Hypothalamus (tissue), 51 donors: ENCODE data around the gene TMEM17.
A peak's percentile ranks its signal among the peaks of the same experiment; 100 is the strongest.

Experiments
- DNase-seq, 51 donors: peaks; one replicate each; lab custom pipeline; 2025; lab: John Stamatoyannopoulos, UW

Gene TMEM17

GRCh38 chr2:62512384-62512783 lies 6.4 kb upstream of the TMEM17 start:
- no peak for DNase-seq

DNA sequence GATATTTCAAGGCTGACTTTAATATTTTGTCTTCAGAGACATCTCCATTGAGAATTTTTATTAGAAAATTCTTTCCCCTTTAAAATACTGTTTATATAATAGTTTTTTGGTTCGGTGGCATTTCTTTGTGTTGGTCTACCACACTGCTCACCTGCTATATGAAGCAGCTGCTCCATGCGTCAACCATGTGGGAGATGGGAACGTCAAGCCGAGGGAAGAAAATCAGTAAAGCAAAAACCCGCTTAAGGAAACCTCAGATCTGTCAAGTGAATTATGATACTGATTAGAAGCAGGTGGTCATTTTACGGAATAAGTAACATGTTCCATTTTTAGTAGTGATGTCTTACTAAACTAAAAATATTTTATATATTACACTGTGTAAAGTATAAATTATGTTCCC lies 5.6 kb upstream of the TMEM17 start:
- no peak for DNase-seq

- DNase-seq, result no peak
Observed at GRCh38 chr2:62506421-62506750, 391 bp upstream of the TMEM17 start.

GRCh38 chr2:62505109-62505749 lies 766 bp downstream of the TMEM17 start:
- DNase-seq, result peak in 5 of 51 donors; percentile 51 to 82 (median 72)

GRCh38 chr2:62504657-62505056 lies 1.3 kb downstream of the TMEM17 start:
- DNase-seq, result no peak

DNA sequence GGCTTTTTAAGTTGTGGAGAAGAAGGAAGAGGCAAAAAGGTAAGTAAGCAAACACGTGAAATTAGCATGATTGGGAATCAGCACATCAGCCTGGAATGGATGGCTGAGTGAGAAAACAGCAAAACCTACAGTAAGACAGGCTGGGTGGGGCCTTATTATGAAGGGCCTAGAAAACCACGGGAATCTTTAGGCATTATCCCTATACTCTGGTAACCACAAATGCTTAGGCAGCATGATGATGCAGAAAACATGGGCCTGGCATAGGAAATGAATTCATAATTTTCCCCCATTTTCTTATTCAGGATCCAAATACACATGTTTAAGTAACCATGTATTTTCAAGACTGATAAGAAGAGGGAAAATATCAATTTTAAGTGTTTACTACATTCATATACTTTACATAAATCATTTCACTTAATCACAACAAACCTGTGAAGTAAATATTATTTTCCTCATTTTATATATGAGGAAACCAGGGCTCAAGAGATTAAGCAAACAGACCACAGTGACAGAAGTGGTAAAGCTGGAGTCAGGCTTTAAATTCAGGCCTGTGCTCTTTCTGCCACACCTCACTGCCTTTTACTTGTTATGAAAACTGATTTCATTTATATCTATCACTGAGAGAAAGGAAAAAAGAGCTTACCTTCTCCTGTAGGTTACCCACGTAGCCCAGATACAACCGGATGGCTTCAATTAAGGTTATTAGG lies 4.0 kb downstream of the TMEM17 start:
- DNase-seq, result no peak

DNA sequence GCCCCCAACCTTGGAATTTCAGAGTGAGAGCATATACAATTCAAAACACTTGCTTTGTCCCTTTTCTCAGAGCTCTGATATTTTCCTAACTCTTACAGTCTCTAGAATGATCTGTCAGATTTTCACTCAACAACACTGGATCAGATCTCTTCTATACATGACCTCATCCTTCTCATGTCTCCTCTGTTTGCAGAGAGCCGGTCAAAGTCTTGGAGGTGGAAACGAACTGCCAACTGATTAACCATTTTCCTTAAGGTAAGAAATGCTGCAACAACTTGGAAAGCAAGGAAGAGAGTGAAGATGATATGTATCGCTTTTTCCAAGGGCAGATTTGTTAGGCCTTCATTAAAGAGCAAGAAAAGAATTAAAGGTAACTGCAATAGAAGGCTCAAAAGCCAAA lies 4.9 kb downstream of the TMEM17 start:
- DNase-seq, result no peak

DNA sequence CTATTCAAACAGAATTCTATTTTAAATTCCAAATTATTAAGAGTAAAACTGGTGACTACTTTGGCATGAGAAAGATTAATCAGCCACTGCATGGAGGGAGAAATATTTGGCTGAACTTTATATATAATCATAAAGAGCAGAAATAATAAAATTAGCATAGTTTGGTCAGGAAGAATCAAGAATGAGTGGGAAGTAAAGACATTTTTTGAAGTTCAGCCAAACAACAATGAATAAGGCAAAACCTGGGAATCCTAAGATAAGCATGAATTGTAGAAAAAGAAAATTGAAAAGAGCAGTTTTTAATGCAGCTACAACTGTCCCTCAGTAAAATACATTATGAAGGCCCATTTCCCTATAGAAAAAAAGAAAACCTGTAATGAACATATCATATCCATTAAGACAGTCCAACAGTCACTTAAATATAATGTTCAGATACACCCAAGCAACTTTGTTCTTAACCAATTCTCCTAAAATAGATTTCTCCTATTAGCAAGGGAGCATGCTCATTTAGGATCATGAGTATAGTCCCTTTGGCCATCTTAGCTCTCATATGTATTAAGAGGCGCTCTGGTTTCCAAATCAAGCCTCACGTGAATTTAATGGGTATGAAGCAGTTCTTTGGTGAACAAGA lies 6.5 kb downstream of the TMEM17 start:
- DNase-seq, result no peak

DNA sequence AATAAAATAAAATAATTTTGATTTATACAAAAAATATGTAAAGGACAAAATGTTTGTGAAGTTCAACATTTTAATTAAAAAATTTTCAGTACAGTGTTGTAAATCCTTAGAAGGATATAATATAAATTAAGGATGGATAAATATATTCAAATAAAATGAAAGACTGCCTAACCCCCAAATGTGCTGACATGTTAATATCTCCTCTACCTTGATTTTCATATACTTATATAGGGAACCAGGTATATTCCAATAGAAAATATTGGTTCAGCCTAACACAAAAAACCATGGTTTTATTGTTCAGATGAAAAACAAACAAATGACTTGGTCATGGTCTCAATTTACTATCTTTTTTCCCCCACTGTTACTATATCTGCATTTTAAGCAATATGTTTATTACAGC lies 7.3 kb downstream of the TMEM17 start:
- DNase-seq, result no peak

GRCh38 chr2:62495761-62496160 lies 10.2 kb downstream of the TMEM17 start:
- DNase-seq, result no peak

- no peak for DNase-seq
Observed at GRCh38 chr2:62492048-62492447, 13.9 kb downstream of the TMEM17 start.

DNA sequence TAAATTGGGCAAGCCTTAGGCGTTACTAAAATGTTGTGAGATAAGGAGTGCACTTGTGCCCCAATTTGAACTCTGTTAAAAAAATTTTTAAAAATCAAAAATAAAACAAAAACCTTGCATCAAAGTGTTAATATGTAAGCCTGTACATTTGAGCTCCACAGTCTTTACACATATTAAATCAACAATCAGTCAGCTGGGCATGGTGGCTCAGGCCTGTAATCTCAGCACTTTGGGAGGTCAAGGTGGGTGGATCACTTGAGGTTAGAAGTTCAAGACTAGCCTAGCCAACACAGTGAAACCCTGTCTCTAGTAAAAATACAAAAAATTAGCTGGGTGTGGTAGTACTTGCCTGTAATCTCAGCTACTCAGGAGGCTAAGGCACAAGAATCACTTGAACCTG lies 16.3 kb downstream of the TMEM17 start:
- no peak for DNase-seq

DNA sequence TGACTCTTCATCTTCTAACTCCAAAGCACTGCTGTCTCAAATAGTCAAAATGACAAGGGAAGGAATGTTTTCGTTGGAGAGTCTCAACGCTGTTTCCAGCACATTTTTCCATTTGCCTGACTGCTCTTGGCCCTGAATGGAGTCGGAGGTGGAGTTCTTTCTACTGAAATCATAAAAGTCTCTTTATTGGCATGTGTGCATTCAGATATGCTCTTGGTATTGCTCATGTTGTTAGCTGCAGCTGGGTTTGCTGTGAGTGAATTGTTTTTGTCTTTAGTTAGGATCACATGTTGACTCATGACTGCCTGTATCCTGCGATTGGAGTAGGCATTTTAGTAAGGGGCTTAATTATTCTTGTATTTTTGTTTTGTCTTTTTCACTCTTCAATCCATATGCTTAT lies 16.8 kb downstream of the TMEM17 start:
- peak in 1 of 51 donors; percentile 9 for DNase-seq

DNA sequence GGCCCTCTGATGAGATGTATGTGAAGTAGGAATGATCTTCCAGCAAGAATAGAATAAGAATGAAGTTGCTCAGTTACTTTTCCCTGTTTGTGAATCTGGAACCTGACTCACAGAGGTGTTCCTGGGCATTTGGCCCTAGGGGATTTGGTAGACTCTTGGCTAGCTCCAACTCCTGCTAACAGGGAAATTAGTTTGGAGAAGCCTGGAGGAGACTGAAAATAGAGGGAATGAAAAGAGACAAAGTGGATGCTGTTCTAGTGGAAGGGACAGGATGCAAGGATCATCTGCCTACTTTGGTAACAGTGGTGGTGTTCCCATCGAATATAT lies 19.6 kb downstream of the TMEM17 start:
- DNase-seq, result no peak

GRCh38 chr2:62485761-62486438 lies 20.1 kb downstream of the TMEM17 start:
- DNase-seq, result no peak

DNA sequence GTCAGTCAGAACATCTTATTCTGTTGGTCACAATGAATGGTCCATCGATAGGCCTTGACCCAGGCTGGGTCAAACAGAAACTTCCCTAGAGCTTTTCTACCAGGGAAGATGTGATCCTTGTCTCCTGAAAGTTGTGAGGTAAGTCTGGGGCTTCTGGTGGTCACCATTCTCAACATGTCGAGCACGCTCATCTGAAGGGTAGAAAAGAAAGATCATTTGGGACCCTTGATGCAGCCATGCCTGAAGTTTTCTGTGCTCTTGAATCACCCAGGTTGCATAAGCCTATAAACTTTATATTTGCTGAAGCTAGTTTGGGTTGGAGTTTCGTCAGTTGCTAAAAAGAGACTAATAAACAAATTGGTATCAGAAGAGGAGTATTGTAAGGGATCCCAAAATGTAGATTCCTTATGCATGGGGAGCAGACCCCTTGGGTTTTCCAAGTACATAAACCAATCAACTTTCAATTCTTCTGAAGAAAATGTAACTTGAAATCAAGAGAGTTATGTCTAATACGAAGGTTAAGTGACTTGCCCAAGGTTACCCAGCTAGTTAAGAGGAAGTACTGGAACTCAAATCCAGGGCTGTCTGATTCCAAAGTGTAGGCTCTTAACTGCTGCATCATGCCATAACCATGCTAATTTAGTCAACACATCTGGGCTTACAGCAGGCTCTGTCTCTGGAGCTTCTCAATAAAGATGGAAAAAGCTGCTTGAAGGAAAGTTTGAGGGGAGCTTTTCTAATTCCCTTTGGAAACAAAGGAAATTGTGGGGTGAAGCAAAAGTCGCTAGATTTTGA lies 23.2 kb downstream of the TMEM17 start:
- no peak for DNase-seq

GRCh38 chr2:62479917-62480316 lies 26.1 kb downstream of the TMEM17 start:
- no peak for DNase-seq

- no peak for DNase-seq
Observed at GRCh38 chr2:62478093-62478580, 27.9 kb downstream of the TMEM17 start.

GRCh38 chr2:62477573-62477972 lies 28.4 kb downstream of the TMEM17 start:
- DNase-seq, result no peak

DNA sequence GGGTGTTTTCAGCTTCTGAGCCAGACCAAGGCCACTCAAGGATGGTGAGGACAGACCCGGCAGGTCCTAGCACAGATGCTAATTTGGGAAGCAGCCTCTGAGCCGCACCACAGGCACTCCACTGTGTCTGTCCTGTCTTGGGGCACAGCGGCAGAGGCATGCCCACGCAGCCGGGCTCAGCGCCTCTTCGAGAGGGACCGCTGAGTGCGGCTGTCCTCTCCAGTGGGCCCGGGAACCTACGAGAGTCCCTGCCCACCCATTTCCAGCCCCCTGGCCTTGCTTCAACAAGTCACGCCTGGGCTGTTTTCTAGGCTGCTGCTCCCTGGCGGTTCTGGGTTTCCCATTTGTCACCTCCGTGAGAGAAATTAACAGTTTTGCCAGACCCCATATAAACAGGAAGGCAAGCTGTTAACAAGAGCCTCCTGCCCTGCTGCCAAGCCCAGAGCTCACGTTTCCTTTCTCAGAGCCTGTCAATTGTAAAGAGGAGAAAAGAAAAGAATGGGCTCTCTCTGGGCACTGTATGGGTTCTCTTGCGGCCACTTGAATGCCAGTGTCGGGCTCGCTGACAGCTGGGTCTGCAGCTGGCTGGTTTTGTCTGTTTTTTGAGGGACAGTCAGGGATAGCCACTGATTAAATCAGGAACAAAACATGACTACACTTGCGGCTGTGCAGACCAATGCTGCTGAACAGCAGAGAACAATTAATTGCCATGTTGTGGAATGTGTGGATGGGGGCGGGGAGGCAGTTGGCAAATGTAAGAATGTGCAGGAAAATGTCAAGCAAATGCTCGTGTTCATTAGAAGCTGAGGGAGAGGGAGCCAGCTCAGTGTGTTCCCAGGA lies 30.6 kb downstream of the TMEM17 start:
- peak in 22 of 51 donors; percentile 11 to 90 (median 31) for DNase-seq
